GM21576 (cell line): ENCODE results near the gene ATP8B4.

Experiments
- ATAC-seq: cut with Tn5 transposase; IDR thresholded peaks from one replicate; pipeline ENCODE4 v1.9.1; 2021; ENCODE audit warnings: mild to moderate bottlenecking, moderate library complexity; ENCODE audit not compliant: unreplicated experiment

Gene ATP8B4

GRCh38 chr15:49900903-49901235 lies 218.2 kb downstream of the ATP8B4 start:
- no peak for ATAC-seq

DNA sequence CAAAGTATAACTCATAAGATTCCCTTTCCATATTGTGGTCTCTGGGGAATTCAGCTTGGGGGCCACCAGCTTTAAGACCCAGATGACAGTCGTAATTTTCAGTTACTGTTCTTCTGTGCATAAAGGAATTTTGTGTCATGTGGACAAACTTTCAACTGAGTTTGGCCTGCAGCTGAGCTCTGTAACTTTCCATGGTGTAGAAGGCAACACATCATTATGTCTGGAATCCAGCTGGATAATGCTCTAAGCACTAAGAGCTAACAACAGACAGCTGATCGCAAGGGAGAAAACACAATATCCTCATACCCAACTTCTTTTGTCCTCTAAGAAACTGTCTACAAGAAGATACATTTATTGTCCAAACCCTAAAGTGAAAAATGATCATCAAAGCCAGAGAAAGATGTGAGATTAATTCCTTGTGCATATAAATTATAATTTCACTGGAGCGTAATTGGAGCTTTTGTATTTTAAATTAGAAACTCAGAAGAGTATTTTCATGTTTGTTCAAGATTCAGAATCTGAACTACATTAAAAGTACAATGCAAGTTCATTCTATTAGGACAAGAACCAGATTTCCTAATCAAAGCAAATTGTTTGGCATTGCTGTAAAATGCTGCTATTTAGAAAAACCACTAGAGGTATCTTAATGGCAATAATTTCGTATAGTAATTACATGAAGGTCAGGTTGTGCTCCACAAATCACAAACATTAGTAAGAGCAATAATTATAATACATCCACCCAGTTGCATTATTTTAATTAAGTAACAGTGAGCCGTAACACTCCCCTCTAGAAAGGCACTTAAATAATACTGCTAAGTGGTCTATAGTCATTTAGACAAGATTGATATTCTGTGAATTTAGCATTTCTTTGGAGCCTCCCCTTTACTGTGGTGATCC lies 218.8 kb downstream of the ATP8B4 start:
- ATAC-seq, result no peak

DNA sequence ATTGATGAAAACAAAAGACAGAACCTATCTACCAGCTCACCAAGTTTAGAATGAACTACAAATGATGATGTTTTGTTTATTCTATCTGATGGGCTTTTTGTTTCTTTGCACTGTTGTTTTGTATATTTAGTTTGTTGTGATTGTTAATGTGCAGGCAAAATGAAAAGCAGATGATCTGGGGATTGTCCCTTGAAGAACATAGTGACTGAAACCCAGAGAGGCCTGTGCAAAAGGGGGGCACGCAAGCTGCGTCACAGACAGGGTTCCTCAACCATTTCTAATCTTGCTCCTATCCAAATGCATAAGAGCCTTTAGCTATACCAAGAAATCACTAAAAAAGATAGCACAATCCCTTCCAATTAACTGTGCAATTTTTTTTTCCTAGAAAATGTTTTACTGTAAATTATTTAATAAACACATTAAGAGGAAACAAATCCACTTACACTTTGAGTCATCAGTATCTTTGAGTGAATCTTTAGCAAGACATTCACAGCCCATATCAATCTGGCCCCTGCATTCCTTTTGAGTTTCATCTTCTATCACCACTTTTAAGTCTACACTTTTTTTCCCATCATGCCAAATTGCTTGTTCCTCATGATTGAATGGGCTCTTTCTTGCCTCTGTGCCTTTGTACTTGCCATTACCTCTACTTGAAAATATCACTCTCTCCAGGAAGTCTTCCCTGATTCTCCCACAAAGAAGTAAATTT lies 220.3 kb downstream of the ATP8B4 start:
- ATAC-seq, result no peak

DNA sequence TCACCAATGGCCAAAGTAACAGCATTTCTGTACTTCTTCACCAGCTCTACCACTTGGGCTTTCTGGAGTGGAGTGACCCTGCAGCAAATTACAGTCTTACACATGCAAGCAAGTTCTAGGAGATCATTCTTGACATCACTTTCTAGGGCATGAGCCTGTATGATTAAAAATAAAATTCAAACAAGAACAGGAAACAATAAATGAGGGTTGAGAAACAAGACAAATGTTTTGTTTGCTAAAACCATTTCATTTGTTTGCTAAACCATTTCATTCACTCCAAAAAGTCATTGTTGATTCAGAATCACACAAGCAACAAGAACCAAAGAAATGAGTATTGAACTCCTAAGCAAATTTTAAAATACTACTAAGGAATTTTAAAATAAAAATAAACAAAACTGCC lies 220.9 kb downstream of the ATP8B4 start:
- no peak for ATAC-seq

DNA sequence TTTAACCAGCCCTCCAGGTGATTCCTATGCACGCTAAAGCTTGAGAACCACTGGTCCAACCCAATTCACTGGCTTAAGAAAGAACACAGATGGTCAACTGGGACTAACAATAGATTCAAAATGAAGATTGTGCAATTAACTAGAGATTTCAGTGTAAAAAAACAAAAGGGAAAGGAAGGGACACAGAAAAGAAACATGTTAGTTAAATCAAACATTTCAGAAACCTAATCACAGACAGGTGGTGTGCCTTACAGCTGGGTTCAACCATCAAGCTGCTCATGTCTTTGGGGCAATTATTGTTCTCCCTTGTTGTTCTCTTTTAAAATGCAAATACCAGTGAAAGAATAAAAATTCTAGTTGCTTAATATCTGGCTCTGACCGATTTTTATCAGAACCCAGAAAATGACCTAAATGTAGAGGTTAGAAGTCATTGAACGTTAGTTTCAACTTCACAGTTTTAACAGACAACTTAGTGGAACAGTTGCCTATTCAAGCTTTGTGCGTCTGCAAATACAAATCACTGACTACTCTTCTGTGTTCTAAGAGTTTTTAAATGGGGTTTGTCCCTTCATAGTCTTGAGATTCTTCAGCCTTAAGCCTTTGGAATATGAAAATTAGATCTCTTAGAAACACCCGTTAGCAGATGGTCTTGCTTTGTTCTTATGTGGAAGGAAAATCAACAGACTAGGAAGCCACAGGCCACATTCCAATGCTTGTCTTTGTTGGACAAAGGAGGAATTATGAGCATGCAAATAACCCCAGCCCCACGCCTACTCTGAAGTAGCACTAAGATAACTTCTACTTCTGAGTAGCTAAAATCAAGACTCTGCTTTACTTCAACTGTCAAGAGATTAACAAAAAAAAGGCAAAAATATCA lies 223.4 kb downstream of the ATP8B4 start:
- no peak for ATAC-seq

- no peak for ATAC-seq
Observed at GRCh38 chr15:49890689-49891088, 228.3 kb downstream of the ATP8B4 start.

DNA sequence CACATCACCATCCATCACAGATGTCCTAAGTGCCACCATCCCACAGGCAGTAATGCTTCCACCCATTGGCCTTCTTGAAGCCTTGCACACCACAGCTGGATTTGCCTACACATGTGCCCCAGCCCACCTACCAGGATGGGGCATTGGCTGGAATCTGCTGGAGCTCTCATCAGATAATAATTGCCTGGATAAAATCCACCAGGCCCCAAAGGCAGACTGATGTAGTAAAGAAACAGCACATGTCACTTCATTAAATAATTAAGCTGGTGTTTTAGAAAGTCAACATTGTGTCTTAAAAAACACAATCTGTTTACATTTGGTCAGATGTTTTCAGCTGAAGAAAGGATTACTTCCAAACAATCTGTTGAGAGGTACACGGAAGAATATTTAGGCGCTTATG lies 229.5 kb downstream of the ATP8B4 start:
- no peak for ATAC-seq

DNA sequence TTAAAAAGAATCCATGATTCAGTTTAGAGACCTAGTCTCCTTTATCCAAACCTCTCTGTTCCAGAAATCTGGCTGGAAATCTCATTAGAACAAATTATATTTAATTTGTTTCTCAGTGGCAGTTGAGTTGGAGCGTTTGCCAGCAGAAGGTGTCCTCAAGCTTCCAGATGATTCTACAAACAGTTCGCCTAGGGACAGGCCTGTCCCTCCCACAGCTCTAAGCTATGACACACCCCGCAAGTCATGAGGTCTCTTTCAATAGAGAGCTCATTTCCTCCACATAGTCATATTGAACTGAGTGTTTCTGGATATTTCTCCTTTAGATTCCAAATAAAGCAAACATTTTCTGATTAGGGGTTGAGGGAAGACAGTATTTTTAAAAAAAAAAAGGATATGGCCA lies 230.3 kb downstream of the ATP8B4 start:
- ATAC-seq, result no peak

- ATAC-seq, result no peak
Observed at GRCh38 chr15:49888323-49888693, 230.7 kb downstream of the ATP8B4 start.

DNA sequence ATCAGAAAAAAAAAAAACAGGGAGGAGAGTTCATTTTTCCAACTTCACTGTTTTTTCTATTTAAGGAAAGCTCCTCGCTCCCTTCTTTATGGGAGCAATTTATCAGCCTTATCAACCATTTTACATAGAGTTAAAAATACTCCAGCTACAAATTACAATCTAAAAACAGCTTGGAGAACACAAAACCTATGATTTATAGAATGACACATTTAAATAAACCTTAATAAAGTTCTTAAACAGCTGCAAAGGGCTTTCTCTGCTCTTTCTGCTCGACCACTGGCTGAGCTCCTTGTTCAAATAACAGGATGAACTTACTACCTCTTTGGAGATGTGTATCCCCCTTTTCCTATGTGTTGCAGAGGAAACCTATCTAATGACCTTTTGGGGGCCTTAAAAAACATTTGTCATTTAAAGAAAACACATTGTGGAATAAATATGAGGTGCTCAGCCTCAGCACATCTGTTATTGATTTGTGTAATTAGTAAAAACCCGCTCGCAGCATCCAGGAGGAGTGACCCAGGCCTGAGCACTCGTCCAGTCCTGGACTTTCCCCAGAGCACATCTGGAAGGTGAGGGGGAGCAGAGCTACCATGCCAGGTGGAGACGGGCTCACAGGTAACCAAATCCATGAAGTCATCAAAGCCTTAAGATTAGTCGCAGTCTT lies 231.2 kb downstream of the ATP8B4 start:
- no peak for ATAC-seq

GRCh38 chr15:49883121-49883520 lies 235.9 kb downstream of the ATP8B4 start:
- no peak for ATAC-seq

DNA sequence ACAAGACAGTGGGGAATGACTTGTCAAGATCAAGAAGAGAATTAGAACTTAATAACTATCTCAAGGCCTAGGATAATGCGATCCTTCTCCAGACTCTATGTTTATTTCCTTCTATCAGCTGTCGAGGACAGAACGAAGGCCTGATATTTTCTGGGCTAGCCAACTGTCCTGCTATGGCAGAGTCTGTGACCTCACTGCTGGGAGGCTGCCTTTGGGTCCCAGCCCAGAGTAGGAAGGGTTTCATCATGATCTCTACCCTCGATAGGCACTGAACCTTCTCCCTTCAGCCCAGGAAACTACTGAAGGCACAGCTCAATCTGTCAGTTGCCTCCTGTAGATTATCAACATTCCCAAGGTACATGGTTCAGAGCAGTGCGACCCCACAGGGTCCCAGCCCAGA lies 237.2 kb downstream of the ATP8B4 start:
- ATAC-seq, result no peak

- ATAC-seq, result no peak
Observed at GRCh38 chr15:49881433-49881832, 237.6 kb downstream of the ATP8B4 start.

- ATAC-seq, result no peak
Observed at GRCh38 chr15:49877873-49878521, 241.0 kb downstream of the ATP8B4 start.

DNA sequence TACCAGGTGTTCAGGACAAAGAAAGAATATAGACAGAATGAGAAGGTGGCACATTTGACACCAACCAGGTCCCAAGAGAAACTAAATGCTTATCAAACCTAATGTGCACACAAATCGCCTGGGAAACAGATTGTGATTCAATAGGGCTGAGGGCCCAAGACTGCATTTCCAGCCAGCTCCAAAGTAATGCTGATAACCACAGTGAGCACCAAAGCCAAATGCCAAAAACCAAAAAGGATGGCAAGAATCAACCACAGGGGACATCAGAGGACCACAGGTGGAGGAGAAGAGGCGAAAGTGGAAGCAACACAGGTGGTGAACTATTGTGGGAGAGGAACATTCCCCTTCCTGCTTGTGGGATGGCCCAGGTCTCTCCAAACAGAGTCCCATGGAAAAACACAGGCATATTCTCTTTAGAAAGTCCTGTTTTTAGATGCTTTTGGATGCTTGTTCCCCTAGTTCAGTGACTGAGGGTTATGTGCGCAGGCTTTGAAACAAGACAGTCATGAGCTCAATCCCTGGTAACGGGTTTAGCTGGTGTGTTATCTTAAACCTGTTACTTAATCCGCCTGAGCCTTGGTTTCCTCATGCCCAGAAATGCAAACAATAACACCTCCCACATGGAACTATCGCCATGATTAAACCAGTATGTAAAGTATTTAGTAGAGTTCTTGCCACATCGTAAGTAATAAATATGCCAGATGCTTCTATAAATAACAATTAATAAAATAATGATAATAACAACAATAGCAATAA lies 241.7 kb downstream of the ATP8B4 start:
- no peak for ATAC-seq

GRCh38 chr15:49876401-49877038 lies 242.5 kb downstream of the ATP8B4 start:
- no peak for ATAC-seq

DNA sequence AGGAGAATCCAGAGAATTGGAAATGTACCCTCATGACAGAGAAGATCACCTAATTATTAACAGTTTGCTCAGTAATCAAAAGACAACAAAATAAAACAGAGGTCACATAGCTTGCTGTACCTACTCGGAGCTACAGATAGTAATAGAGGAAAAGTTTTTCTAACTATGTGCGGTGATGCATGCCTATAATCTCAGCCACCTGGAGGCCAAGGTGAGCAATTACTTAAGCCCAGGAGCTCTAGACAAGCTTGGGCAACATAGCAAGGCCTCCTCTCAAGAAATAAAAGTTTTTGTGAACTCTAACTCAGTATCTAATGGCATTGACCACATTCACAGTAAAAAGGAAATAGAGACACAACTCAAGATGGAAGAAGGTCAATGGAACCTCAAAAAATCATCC lies 243.6 kb downstream of the ATP8B4 start:
- no peak for ATAC-seq

DNA sequence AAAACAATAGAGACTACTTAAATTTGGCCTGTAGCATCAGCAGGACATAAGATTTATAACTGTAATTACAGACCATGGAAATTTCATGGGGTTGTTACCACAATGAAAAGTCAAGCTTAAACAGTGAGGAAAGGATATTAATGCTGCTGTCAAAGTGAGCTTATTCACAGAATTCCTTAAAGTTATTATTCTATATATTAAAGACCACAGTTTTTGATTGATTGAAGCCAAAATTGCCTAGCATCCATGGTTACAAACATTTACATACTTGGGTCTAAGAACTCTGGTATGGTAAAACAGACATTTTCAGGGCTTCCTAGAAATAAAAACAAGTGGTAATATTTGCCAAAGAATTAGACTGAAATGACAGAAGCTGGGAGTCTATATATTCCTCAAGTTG lies 248.6 kb downstream of the ATP8B4 start:
- no peak for ATAC-seq

DNA sequence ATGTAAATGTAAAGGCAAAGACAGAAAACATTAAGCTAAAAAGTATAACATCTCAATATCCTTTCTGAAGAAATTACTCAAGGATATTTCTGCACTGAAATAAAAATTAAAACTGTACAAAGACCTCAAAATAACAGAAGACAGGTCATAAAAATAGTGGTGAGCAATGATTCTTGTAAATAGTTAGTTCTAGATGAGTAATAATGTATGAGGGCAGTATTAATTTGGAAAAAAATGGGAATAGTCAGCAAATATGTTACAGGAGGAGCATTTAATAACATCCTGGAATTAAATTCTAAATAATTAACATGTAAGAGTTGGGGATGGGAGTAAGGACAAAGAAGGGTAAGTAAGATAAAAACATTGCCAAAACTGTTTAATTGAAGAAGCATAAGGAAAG lies 250.7 kb downstream of the ATP8B4 start:
- ATAC-seq, result no peak
